ENCODE measurements around the gene NFIA.

GRCh38 chr1:61271412-61271789 is 189.0 kb downstream of the NFIA start:
- TF ChIP-seq CTCF (IDR thresholded peaks at IDR 0.05) (no peak), POLR2AphosphoS5 (IDR thresholded peaks at IDR 0.05) (no peak), EP300 (IDR thresholded peaks at IDR 0.05) (no peak)
